HepG2 (cell line): Measurements from ENCODE around the gene STX12. TPM values are rescaled to one million over a fixed set of nuclear protein-coding genes. Genes with fewer than 3 reads are reported as not detected.

Source experiments
- AKAP8 ChIP-seq: sonication (generic); formaldehyde crosslinking; IDR thresholded peaks from 2 replicates; pipeline ENCODE4 v1.5.1; 2020; ENCODE audit warnings: mild to moderate bottlenecking, missing genetic modification reagents
- CEBPB ChIP-seq: IDR thresholded peaks from 2 replicates; pipeline ENCODE4 v1.6.1; 2011; ENCODE audit warnings: low read depth, low read length, improper control_type of control experiment, borderline replicate concordance
- DBP ChIP-seq: sonication (generic); formaldehyde crosslinking; IDR thresholded peaks from 2 replicates; pipeline ENCODE4 v1.4.0; 2020; ENCODE audit warnings: missing genetic modification reagents; ENCODE audit errors: not compliant biosample characterization
- EP300 ChIP-seq, 3 experiments: sonication (generic) in 1 of 3; formaldehyde crosslinking in 1 of 3; IDR thresholded peaks; 2 replicates each; pipeline versions ENCODE4 v1.5.1 to v1.6.1; 2011 to 2020; ENCODE audit warnings: low read depth in 2 of 3, low read length in 2 of 3, borderline replicate concordance in 1 of 3, improper control_type of control experiment in 1 of 3, mild to moderate bottlenecking in 1 of 3, missing genetic modification reagents in 1 of 3, moderate library complexity in 1 of 3
- FOSL2 ChIP-seq: sonication (generic); formaldehyde crosslinking; IDR thresholded peaks from 2 replicates; pipeline ENCODE4 v1.4.0; 2020; ENCODE audit warnings: missing genetic modification reagents
- GABPB1 ChIP-seq: IDR thresholded peaks from 2 replicates; pipeline ENCODE4 v1.6.1; 2016; ENCODE audit warnings: mild to moderate bottlenecking, missing genetic modification reagents, moderate library complexity, missing compliant biosample characterization
- HOXA9 ChIP-seq: sonication (generic); formaldehyde crosslinking; IDR thresholded peaks from 2 replicates; pipeline ENCODE4 v1.8.1; 2022; ENCODE audit warnings: missing genetic modification reagents, mild to moderate bottlenecking, moderate library complexity, borderline replicate concordance
- IKZF1 ChIP-seq: fragments of 450-650 bp; IDR thresholded peaks from 2 replicates; pipeline ENCODE4 v1.7.1; 2016
- ISL2 ChIP-seq: sonication (generic); formaldehyde crosslinking; IDR thresholded peaks from 2 replicates; pipeline ENCODE4 v1.5.0; 2020; ENCODE audit warnings: missing genetic modification reagents
- JARID2 ChIP-seq: sonication (generic); formaldehyde crosslinking; IDR thresholded peaks from 2 replicates; pipeline ENCODE4 v1.8.1; 2023; ENCODE audit warnings: missing genetic modification reagents, inconsistent platforms; ENCODE audit not compliant: insufficient replicate concordance
- MTERF4 ChIP-seq: sonication (generic); formaldehyde crosslinking; IDR thresholded peaks from 2 replicates; pipeline ENCODE4 v1.8.0; 2023; ENCODE audit warnings: mild to moderate bottlenecking, missing genetic modification reagents
- NFYB ChIP-seq: sonication (generic); formaldehyde crosslinking; IDR thresholded peaks from 2 replicates; pipeline ENCODE4 v1.4.0; 2020; ENCODE audit warnings: missing genetic modification reagents
- NFYC ChIP-seq: IDR thresholded peaks from 2 replicates; pipeline ENCODE4 v1.6.1; 2016; ENCODE audit warnings: missing genetic modification reagents, missing compliant biosample characterization
- NR2F6 ChIP-seq, 2 experiments: IDR thresholded peaks; 2 replicates each; pipeline ENCODE4 v1.6.1; 2016; ENCODE audit warnings: antibody characterized with exemption in 1 of 2, mild to moderate bottlenecking in 1 of 2
- POLR2AphosphoS5 ChIP-seq: IDR thresholded peaks from 2 replicates; pipeline ENCODE4 v1.6.1; 2012; ENCODE audit warnings: low read depth, low read length
- SCMH1 ChIP-seq: sonication (generic); formaldehyde crosslinking; IDR thresholded peaks from 2 replicates; pipeline ENCODE4 v1.9.0; 2021; ENCODE audit warnings: missing genetic modification reagents, mild to moderate bottlenecking, borderline replicate concordance
- TARDBP ChIP-seq: sonication (generic); formaldehyde crosslinking; IDR thresholded peaks from 2 replicates; pipeline ENCODE4 v1.8.0; 2022; ENCODE audit warnings: mild to moderate bottlenecking, missing genetic modification reagents
- ZBTB20 ChIP-seq: sonication (generic); formaldehyde crosslinking; IDR thresholded peaks from 2 replicates; pipeline ENCODE4 v1.8.1; 2023; ENCODE audit warnings: missing genetic modification reagents, low read depth, mild to moderate bottlenecking, borderline replicate concordance
- ZNF292 ChIP-seq: sonication (generic); formaldehyde crosslinking; IDR thresholded peaks from 2 replicates; pipeline ENCODE4 v1.8.1; 2022; ENCODE audit warnings: mild to moderate bottlenecking, low read depth, missing genetic modification reagents, borderline replicate concordance
- ZNF576 ChIP-seq: sonication (generic); formaldehyde crosslinking; IDR thresholded peaks from 2 replicates; pipeline ENCODE4 v1.4.0; 2020; ENCODE audit warnings: mild to moderate bottlenecking, missing genetic modification reagents
- ZNF687 ChIP-seq: sonication (generic); formaldehyde crosslinking; IDR thresholded peaks from 2 replicates; pipeline ENCODE4 v1.5.1; 2020; ENCODE audit warnings: mild to moderate bottlenecking, missing genetic modification reagents, moderate library complexity
- ZNF816 ChIP-seq: sonication (generic); formaldehyde crosslinking; IDR thresholded peaks from 2 replicates; pipeline ENCODE4 v1.8.0; 2022; ENCODE audit warnings: missing genetic modification reagents, mild to moderate bottlenecking, borderline replicate concordance
- ZNF839 ChIP-seq: sonication (generic); formaldehyde crosslinking; IDR thresholded peaks from 2 replicates; pipeline ENCODE4 v1.4.0; 2020; ENCODE audit warnings: missing genetic modification reagents, mild to moderate bottlenecking, borderline replicate concordance
- polyA plus RNA-seq, 8 experiments: library from polyadenylated mRNA; depleted of rRNA in 3 of 8; stranded (reverse) in 7 of 8; unstranded in 1 of 8; fragments of >200 nt; fragmentation: Illumina TruSeq in 4 of 8; extraction: Trizol in 4 of 8; gene quantifications; 2 replicates each; pipeline versions ENCODE4 v1.2.1 to v1.2.3, GENCODE V29; 2011 to 2016; ENCODE audit warnings: low read depth in 4 of 8, missing spikeins in 1 of 8, mixed read lengths in 1 of 8; ENCODE audit not compliant: insufficient read depth in 1 of 8
- total RNA-seq, 5 experiments: library from RNA; depleted of rRNA; stranded (reverse); fragments of >200 nt; fragmentation: Illumina TruSeq; extraction: Trizol; gene quantifications; 2 replicates each; pipeline ENCODE4 v1.2.3, GENCODE V29; 2016; ENCODE audit warnings: low read depth in 1 of 5

STX12 gene
- total and polyA plus RNA-seq, 2 of the 13 experiments (the other 11 are each of a cell fraction or from before 2014, with no cell fraction given) = 9.0 to 19.7 TPM

- peak; percentile 90 for TF ChIP-seq TARDBP (CRISPR knock-in tag)
- peak; percentile 65; the same call in 1 of the 2 replicates for TF ChIP-seq ZNF816 (CRISPR knock-in tag)
- no peak for TF ChIP-seq ZBTB20 (CRISPR knock-in tag)
- TF ChIP-seq NFYB (CRISPR knock-in tag) = no peak
- peak; percentile 82 for TF ChIP-seq GABPB1 (CRISPR knock-in tag)
- peak; percentile 68 for TF ChIP-seq DBP (CRISPR knock-in tag)
- no peak for TF ChIP-seq ZNF292 (CRISPR knock-in tag)
- TF ChIP-seq ZNF839 (CRISPR knock-in tag) = no peak
- TF ChIP-seq HOXA9 = no peak
- TF ChIP-seq MTERF4 = 0 out of 2 replicates have a peak, but pooled peaks have one; percentile 37
- TF ChIP-seq ISL2 (CRISPR knock-in tag) = peak; percentile 51
- no peak for TF ChIP-seq CEBPB
- TF ChIP-seq POLR2AphosphoS5 = peak; percentile 97
- TF ChIP-seq FOSL2 (CRISPR knock-in tag) = 0 out of 2 replicates have a peak, but pooled peaks have one; percentile 14
- peak; percentile 93 for TF ChIP-seq ZNF687 (CRISPR knock-in tag)
- no peak for TF ChIP-seq AKAP8 (CRISPR knock-in tag)
- TF ChIP-seq NFYC (CRISPR knock-in tag) = peak; percentile 50
- TF ChIP-seq IKZF1 = no peak
- no peak for TF ChIP-seq SCMH1 (CRISPR knock-in tag)
- no peak for TF ChIP-seq JARID2 (CRISPR knock-in tag)
- TF ChIP-seq EP300 (IDR thresholded peaks at IDR 0.05; ENCODE audit: low read depth in 2 of 2, low read length in 2 of 2) = peak in 1 of 2 experiments; percentile 33; a peak in 1 of 4 replicates
- no peak for TF ChIP-seq EP300 (CRISPR knock-in tag; IDR thresholded peaks at IDR 0.05; ENCODE audit: borderline replicate concordance)
- no peak for TF ChIP-seq ZNF576 (CRISPR knock-in tag)
- peak; percentile 16; the same call in 1 of the 2 replicates for TF ChIP-seq NR2F6 (IDR thresholded peaks at IDR 0.05)
- TF ChIP-seq NR2F6 (CRISPR knock-in tag; IDR thresholded peaks at IDR 0.05) = no peak; the same call in 1 of the 2 replicates
Observed at GRCh38 chr1:27830621-27831440, 57.8 kb downstream of the STX12 start, which contains the start of gene PPP1R8 (continued).
